HepG2 (cell line): Measurements from ENCODE around the gene TGM2. TPM values are rescaled to one million over a fixed set of nuclear protein-coding genes. Genes with fewer than 3 reads are reported as not detected.

Source experiments
- DZIP1 ChIP-seq: sonication (generic); formaldehyde crosslinking; IDR thresholded peaks from 2 replicates; pipeline ENCODE4 v1.5.0; 2020; ENCODE audit warnings: mild to moderate bottlenecking, missing genetic modification reagents
- E2F2 ChIP-seq: sonication (generic); formaldehyde crosslinking; IDR thresholded peaks from 2 replicates; pipeline ENCODE4 v1.4.0; 2020; ENCODE audit warnings: missing genetic modification reagents, borderline replicate concordance
- HMGA1 ChIP-seq: sonication (generic); formaldehyde crosslinking; conservative IDR thresholded peaks from 2 replicates; pipeline ENCODE4 v1.4.0; 2020; ENCODE audit warnings: missing genetic modification reagents
- HNF4A ChIP-seq: sonication (generic); formaldehyde crosslinking; IDR thresholded peaks from 2 replicates; pipeline ENCODE4 v1.4.0; 2020; ENCODE audit warnings: missing genetic modification reagents
- KLF6 ChIP-seq: IDR thresholded peaks from 2 replicates; pipeline ENCODE4 v1.8.0; 2016; ENCODE audit warnings: missing biosample characterization, missing genetic modification reagents
- RNF219 ChIP-seq: sonication (generic); formaldehyde crosslinking; IDR thresholded peaks from 2 replicates; pipeline ENCODE4 v1.5.0; 2020; ENCODE audit warnings: mild to moderate bottlenecking, missing genetic modification reagents
- SSRP1 ChIP-seq: IDR thresholded peaks from 2 replicates; pipeline ENCODE4 v1.6.1; 2016; ENCODE audit warnings: control low read depth
- THYN1 ChIP-seq: sonication (generic); formaldehyde crosslinking; IDR thresholded peaks from 2 replicates; pipeline ENCODE4 v1.8.1; 2023; ENCODE audit warnings: low read depth, mild to moderate bottlenecking, moderate library complexity, missing genetic modification reagents, borderline replicate concordance
- ZNF124 ChIP-seq: sonication (generic); formaldehyde crosslinking; IDR thresholded peaks from 2 replicates; pipeline ENCODE4 v1.4.0; 2020; ENCODE audit warnings: missing genetic modification reagents
- ZNF235 ChIP-seq: sonication (generic); formaldehyde crosslinking; IDR thresholded peaks from 2 replicates; pipeline ENCODE4 v1.8.1; 2023; ENCODE audit warnings: mild to moderate bottlenecking, missing genetic modification reagents, borderline replicate concordance
- polyA plus RNA-seq, 8 experiments: library from polyadenylated mRNA; depleted of rRNA in 3 of 8; stranded (reverse) in 7 of 8; unstranded in 1 of 8; fragments of >200 nt; fragmentation: Illumina TruSeq in 4 of 8; extraction: Trizol in 4 of 8; gene quantifications; 2 replicates each; pipeline versions ENCODE4 v1.2.1 to v1.2.3, GENCODE V29; 2011 to 2016; ENCODE audit warnings: low read depth in 4 of 8, missing spikeins in 1 of 8, mixed read lengths in 1 of 8; ENCODE audit not compliant: insufficient read depth in 1 of 8
- total RNA-seq, 5 experiments: library from RNA; depleted of rRNA; stranded (reverse); fragments of >200 nt; fragmentation: Illumina TruSeq; extraction: Trizol; gene quantifications; 2 replicates each; pipeline ENCODE4 v1.2.3, GENCODE V29; 2016; ENCODE audit warnings: low read depth in 1 of 5
- TF ChIP-seq, protein P1 (sequence below): IDR thresholded peaks from 2 replicates; pipeline ENCODE4 v1.6.1; 2016; ENCODE audit warnings: low read depth, borderline replicate concordance
- TF ChIP-seq, protein P2 (sequence below): sonication (generic); formaldehyde crosslinking; IDR thresholded peaks from 2 replicates; pipeline ENCODE4 v1.5.1; 2020; ENCODE audit warnings: mild to moderate bottlenecking, missing genetic modification reagents, moderate library complexity
- TF ChIP-seq, protein P3 (sequence below): sonication (generic); formaldehyde crosslinking; conservative IDR thresholded peaks from 2 replicates; pipeline ENCODE4 v1.4.0; 2020; ENCODE audit warnings: mild to moderate bottlenecking, missing genetic modification reagents, moderate library complexity

TGM2 gene
- total and polyA plus RNA-seq, 2 of the 13 experiments (the other 11 are each of a cell fraction or from before 2014, with no cell fraction given): 4.2 to 46.4 TPM

DNA sequence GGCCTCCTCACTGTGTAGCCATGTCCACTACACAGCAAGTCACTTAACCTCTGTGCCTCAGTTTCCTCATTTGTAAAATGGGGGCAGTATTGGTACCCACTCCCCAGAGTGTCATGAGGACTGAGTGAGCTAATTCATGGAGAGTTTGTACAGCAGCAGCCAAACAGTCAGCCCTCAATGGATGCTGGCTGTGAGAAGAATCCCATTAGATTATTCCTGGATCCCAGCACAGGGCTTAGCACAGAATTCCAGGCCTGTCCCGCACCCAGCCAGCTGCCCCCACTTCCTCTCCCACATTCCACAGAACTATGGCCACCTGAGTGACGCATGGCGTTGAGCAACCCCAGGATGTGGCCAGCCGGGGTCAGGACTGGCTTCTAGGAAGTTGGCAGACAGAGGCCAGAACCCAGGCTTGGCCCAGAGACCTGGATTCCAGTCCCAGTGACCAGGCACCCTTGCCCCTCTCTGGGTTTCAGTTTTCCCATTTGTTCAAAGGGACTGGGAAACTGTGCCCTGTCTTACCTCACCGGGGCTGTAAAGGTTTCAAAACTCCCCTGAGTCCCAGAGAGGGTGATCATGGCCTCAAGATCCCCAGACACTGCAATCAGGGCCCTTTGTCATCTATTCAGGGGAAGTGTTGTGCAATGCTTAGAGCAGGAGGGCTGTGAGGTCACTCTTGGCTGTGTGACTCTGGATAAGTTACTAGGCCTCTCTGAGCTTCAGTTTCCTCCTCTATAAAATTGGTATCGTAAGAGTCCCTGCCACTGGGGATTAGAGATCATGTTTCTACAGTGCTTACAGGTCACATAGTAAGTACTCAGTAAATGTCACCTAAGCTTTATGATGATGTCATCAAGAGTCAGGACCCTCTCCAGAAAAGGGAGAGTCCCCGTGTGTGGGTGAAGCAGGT, 3.0 kb upstream of the TGM2 start (continued):
- TF ChIP-seq, protein P1, sequence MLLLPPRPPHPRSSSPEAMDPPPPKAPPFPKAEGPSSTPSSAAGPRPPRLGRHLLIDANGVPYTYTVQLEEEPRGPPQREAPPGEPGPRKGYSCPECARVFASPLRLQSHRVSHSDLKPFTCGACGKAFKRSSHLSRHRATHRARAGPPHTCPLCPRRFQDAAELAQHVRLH (CRISPR knock-in tag): no peak
- TF ChIP-seq HNF4A (CRISPR knock-in tag) (peak; percentile 51; the same call in 1 of the 2 replicates), RNF219 (CRISPR knock-in tag) (no peak), ZNF235 (0 out of 2 replicates have a peak, but pooled peaks have one; percentile 42), THYN1 (no peak), DZIP1 (no peak), HMGA1 (no peak), SSRP1 (CRISPR knock-in tag) (no peak), E2F2 (CRISPR knock-in tag) (no peak), ZNF124 (CRISPR knock-in tag) (0 out of 2 replicates have a peak, but pooled peaks have one; percentile 26), KLF6 (CRISPR knock-in tag) (no peak)
- TF ChIP-seq, protein P2, sequence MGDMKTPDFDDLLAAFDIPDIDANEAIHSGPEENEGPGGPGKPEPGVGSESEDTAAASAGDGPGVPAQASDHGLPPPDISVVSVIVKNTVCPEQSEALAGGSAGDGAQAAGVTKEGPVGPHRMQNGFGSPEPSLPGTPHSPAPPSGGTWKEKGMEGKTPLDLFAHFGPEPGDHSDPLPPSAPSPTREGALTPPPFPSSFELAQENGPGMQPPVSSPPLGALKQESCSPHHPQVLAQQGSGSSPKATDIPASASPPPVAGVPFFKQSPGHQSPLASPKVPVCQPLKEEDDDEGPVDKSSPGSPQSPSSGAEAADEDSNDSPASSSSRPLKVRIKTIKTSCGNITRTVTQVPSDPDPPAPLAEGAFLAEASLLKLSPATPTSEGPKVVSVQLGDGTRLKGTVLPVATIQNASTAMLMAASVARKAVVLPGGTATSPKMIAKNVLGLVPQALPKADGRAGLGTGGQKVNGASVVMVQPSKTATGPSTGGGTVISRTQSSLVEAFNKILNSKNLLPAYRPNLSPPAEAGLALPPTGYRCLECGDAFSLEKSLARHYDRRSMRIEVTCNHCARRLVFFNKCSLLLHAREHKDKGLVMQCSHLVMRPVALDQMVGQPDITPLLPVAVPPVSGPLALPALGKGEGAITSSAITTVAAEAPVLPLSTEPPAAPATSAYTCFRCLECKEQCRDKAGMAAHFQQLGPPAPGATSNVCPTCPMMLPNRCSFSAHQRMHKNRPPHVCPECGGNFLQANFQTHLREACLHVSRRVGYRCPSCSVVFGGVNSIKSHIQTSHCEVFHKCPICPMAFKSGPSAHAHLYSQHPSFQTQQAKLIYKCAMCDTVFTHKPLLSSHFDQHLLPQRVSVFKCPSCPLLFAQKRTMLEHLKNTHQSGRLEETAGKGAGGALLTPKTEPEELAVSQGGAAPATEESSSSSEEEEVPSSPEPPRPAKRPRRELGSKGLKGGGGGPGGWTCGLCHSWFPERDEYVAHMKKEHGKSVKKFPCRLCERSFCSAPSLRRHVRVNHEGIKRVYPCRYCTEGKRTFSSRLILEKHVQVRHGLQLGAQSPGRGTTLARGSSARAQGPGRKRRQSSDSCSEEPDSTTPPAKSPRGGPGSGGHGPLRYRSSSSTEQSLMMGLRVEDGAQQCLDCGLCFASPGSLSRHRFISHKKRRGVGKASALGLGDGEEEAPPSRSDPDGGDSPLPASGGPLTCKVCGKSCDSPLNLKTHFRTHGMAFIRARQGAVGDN (CRISPR knock-in tag): peak; percentile 84
- TF ChIP-seq, protein P3, sequence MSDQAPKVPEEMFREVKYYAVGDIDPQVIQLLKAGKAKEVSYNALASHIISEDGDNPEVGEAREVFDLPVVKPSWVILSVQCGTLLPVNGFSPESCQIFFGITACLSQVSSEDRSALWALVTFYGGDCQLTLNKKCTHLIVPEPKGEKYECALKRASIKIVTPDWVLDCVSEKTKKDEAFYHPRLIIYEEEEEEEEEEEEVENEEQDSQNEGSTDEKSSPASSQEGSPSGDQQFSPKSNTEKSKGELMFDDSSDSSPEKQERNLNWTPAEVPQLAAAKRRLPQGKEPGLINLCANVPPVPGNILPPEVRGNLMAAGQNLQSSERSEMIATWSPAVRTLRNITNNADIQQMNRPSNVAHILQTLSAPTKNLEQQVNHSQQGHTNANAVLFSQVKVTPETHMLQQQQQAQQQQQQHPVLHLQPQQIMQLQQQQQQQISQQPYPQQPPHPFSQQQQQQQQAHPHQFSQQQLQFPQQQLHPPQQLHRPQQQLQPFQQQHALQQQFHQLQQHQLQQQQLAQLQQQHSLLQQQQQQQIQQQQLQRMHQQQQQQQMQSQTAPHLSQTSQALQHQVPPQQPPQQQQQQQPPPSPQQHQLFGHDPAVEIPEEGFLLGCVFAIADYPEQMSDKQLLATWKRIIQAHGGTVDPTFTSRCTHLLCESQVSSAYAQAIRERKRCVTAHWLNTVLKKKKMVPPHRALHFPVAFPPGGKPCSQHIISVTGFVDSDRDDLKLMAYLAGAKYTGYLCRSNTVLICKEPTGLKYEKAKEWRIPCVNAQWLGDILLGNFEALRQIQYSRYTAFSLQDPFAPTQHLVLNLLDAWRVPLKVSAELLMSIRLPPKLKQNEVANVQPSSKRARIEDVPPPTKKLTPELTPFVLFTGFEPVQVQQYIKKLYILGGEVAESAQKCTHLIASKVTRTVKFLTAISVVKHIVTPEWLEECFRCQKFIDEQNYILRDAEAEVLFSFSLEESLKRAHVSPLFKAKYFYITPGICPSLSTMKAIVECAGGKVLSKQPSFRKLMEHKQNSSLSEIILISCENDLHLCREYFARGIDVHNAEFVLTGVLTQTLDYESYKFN (CRISPR knock-in tag): peak; percentile 53; the same call in 1 of the 2 replicates
